ENCODE measurements around the gene SOHLH1.

SOHLH1 gene

GRCh38 chr9:135664801-135665794 is 34.2 kb downstream of the SOHLH1 start:
- no peak overlapping the region for H3K4me3 Mint-ChIP-seq
- no peaks in the 10 kb centered on the region for H3K4me1 Mint-ChIP-seq
- no peaks in the 10 kb centered on the region for H3K27me3 Mint-ChIP-seq
- H3K27ac Mint-ChIP-seq, result no peak overlapping the region
- no peaks in the 10 kb centered on the region for H3K9me3 Mint-ChIP-seq
- no peaks in the 10 kb centered on the region for H3K36me3 Mint-ChIP-seq

- Mint-ChIP-seq H3K4me3 (no peak overlapping the region), H3K9me3 (no peaks in the 10 kb centered on the region), H3K4me1 (no peaks in the 10 kb centered on the region), H3K36me3 (no peaks in the 10 kb centered on the region), H3K27ac (no peak overlapping the region), H3K27me3 (no peaks in the 10 kb centered on the region)
Measured at GRCh38 chr9:135664266-135664665, 35.0 kb downstream of the SOHLH1 start.

- Mint-ChIP-seq H3K4me1 (no peaks in the 10 kb centered on the region), H3K36me3 (no peaks in the 10 kb centered on the region), H3K27me3 (no peaks in the 10 kb centered on the region), H3K9me3 (no peaks in the 10 kb centered on the region), H3K27ac (no peak overlapping the region), H3K4me3 (no peak overlapping the region)
Measured at GRCh38 chr9:135663857-135664256, 35.4 kb downstream of the SOHLH1 start.

- Mint-ChIP-seq H3K4me3 (no peak overlapping the region), H3K9me3 (no peaks in the 10 kb centered on the region), H3K4me1 (no peaks in the 10 kb centered on the region), H3K27ac (no peak overlapping the region), H3K27me3 (no peaks in the 10 kb centered on the region), H3K36me3 (no peaks in the 10 kb centered on the region)
Measured at GRCh38 chr9:135663451-135663770, 35.9 kb downstream of the SOHLH1 start.

DNA sequence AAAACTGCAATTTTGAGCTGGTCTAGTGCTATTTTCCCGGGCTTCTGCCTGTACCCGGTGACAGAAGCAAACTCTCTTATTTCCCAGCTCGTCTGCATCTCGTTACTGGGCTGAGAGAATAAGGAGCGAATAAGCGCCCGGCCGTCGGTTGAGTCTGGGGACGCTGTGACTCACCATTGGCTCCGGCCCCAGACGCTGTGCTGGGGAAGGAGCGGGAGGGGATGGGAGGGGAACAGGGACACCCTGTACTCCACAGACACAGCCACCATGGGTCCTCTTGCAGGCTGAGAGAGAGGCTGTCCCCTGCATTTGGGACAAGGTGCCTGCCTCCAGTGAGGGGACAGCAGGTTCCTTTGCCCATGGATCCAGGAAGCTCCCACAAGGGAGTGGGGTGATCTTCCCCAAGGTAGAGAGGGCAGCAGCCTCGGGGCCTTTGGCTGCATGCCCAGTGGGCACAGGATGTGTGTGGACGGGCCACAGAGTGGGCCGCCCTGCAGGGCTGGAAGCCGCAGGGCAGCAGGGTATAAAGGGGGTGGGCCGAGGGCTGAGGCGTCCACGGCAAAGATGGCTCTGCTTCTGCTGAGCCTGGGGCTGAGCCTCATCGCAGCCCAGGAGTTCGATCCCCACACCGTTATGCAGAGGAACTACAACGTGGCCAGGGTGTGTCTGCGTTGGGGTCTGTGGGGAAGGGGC is 36.4 kb downstream of the SOHLH1 start, which contains the start of gene LCN9:
Gene LCN9 (plus strand): TSS at position 552 of the 693 bp plus-strand sequence. CDS start 13 bp downstream, at position 565.
- Mint-ChIP-seq H3K4me3 (no peak within 1 kb of the TSS), H3K9me3 (no peaks in the 10 kb centered on the region), H3K27ac (no peak within 1 kb of the TSS), H3K27me3 (no peaks in the 10 kb centered on the region), H3K4me1 (no peaks in the 10 kb centered on the region), H3K36me3 (no peaks in the 10 kb centered on the region)

DNA sequence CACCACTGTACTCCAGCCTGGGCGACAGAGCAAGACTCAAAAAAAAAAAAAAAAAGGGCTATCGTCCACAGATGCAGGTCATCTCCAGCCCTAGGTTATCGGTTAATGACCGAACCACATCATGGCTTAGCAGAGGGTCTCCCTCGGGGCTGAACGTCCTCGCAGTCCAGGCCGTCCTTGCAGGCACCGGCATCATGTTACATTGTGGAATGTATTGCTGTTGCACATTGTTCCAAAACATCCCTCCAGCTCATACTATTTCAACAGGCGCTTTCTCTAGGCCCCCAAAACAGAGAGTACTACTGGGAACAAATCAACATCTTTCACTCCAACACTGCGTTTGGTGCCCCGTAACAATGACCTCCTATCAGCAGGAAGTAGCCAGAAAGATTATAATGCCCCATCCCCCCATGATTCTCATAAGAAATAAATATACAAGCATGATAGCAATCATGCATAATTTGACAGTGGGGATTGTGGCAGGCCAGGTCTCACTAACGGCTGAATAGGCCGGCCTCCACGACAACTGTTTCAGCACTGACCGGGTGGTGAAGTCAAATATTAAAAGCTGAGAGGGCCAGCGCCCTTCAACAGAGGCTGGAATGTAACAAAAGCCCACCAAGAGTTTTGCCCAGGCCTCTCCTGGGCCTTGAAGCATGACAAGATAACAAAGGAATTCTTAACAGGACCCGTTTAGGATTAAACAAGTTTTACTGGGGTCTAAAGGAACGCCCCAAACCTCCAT is 37.3 kb downstream of the SOHLH1 start:
- no peaks in the 10 kb centered on the region for H3K27me3 Mint-ChIP-seq
- no peaks in the 10 kb centered on the region for H3K36me3 Mint-ChIP-seq
- H3K9me3 Mint-ChIP-seq, result no peaks in the 10 kb centered on the region
- H3K4me3 Mint-ChIP-seq, result no peak overlapping the region
- no peak overlapping the region for H3K27ac Mint-ChIP-seq
- H3K4me1 Mint-ChIP-seq, result no peaks in the 10 kb centered on the region

- H3K27ac Mint-ChIP-seq, result no peak overlapping the region
- H3K36me3 Mint-ChIP-seq, result no peaks in the 10 kb centered on the region
- H3K27me3 Mint-ChIP-seq, result no peaks in the 10 kb centered on the region
- no peaks in the 10 kb centered on the region for H3K9me3 Mint-ChIP-seq
- H3K4me1 Mint-ChIP-seq, result no peaks in the 10 kb centered on the region
- no peak overlapping the region for H3K4me3 Mint-ChIP-seq
Measured at GRCh38 chr9:135660407-135660806, 38.9 kb downstream of the SOHLH1 start.

DNA sequence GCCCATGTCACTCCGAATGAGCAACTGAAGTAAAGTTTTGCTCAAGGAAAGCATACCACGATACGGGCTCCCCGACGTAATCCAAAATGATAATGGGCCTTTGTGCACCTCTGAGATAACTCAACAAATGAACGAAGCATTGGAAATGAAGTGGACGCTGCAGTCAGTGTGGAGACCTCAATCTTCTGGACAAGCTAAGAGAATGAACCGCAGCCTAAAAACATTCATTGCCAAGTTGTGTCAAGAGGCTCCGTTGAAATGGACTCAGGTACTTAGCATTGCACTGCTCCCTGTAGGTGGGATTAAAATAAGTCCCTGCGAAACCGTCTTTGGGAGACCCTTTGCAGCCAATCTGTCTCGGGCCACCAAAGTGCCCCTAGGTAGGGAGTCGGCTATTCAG is 40.0 kb downstream of the SOHLH1 start:
- H3K27ac Mint-ChIP-seq, result no peak overlapping the region
- no peaks in the 10 kb centered on the region for H3K27me3 Mint-ChIP-seq
- no peaks in the 10 kb centered on the region for H3K4me1 Mint-ChIP-seq
- H3K4me3 Mint-ChIP-seq, result no peak overlapping the region
- H3K9me3 Mint-ChIP-seq, result no peaks in the 10 kb centered on the region
- H3K36me3 Mint-ChIP-seq, result no peaks in the 10 kb centered on the region

GRCh38 chr9:135657416-135657815 is 41.9 kb downstream of the SOHLH1 start:
- no peak overlapping the region for H3K4me3 Mint-ChIP-seq

GRCh38 chr9:135655317-135655716 is 44.0 kb downstream of the SOHLH1 start:
- no peaks in the 10 kb centered on the region for H3K36me3 Mint-ChIP-seq
- peaks cover 3% of the 10 kb centered on the region for H3K27me3 Mint-ChIP-seq
- H3K27ac Mint-ChIP-seq, result no peak overlapping the region
- no peaks in the 10 kb centered on the region for H3K4me1 Mint-ChIP-seq
- H3K9me3 Mint-ChIP-seq, result peaks cover 2% of the 10 kb centered on the region
- no peak overlapping the region for H3K4me3 Mint-ChIP-seq

More at GRCh38 chr9:135657416-135657815, 41.9 kb downstream of the SOHLH1 start:
- H3K4me1 Mint-ChIP-seq, result no peaks in the 10 kb centered on the region
- no peak overlapping the region for H3K27ac Mint-ChIP-seq
- no peaks in the 10 kb centered on the region for H3K9me3 Mint-ChIP-seq
- no peaks in the 10 kb centered on the region for H3K36me3 Mint-ChIP-seq
- peaks cover 1% of the 10 kb centered on the region for H3K27me3 Mint-ChIP-seq

DNA sequence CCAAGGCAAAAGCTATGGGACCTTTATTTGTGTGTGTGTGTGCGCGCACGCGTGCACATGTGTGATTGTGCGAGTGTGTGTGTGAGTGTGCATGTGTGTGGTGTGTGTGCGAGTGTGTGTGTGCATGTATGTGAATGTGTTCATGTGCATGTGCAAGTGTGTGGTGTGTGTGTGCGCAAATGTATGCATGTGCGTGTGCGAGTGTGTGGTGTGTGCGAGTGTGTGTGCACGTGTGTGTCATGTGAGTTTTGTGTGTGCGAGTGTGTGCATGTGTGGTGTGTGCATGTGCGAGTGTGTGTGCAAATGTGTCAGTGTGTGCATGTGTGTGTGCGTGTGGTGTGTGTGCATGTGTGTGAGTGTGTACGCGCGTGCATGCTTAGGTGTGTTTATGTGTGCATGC is 48.9 kb downstream of the SOHLH1 start:
- Mint-ChIP-seq H3K9me3 (peaks cover 19% of the 10 kb centered on the region), H3K4me1 (no peaks in the 10 kb centered on the region), H3K27ac (no peak overlapping the region), H3K27me3 (peaks cover 6% of the 10 kb centered on the region), H3K36me3 (peaks cover 3% of the 10 kb centered on the region), H3K4me3 (no peak overlapping the region)

DNA sequence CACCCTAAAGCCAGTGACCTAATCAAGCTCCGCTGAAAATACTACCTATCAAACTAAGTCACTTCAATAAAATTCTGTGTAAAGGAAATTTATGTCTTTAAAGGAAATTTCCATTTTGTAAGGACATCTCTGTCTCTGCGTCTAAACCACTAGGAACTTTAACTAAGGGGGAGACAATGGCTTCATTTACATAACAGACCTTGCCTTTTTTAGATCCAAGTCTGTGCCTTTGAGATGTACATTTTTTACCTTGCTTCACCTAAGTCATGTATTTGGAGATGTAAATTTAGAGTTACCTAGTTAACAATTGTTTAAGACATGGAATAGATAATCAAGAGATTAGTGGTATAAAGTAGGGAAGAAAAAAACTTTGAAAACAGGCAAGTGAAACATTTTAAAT is 49.8 kb downstream of the SOHLH1 start:
- no peak overlapping the region for H3K4me3 Mint-ChIP-seq
- H3K36me3 Mint-ChIP-seq, result peaks cover 4% of the 10 kb centered on the region
- H3K9me3 Mint-ChIP-seq, result peaks cover 23% of the 10 kb centered on the region
- H3K4me1 Mint-ChIP-seq, result no peaks in the 10 kb centered on the region
- H3K27me3 Mint-ChIP-seq, result peaks cover 6% of the 10 kb centered on the region
- H3K27ac Mint-ChIP-seq, result no peak overlapping the region

- Mint-ChIP-seq H3K4me1 (no peaks in the 10 kb centered on the region), H3K4me3 (no peak overlapping the region), H3K9me3 (peaks cover 26% of the 10 kb centered on the region), H3K36me3 (peaks cover 4% of the 10 kb centered on the region), H3K27me3 (peaks cover 6% of the 10 kb centered on the region), H3K27ac (no peak overlapping the region)
Measured at GRCh38 chr9:135648494-135649410, 50.5 kb downstream of the SOHLH1 start.

GRCh38 chr9:135647884-135648283 is 51.4 kb downstream of the SOHLH1 start:
- Mint-ChIP-seq H3K9me3 (peaks cover 33% of the 10 kb centered on the region), H3K36me3 (peaks cover 4% of the 10 kb centered on the region), H3K4me1 (no peaks in the 10 kb centered on the region), H3K27me3 (peaks cover 7% of the 10 kb centered on the region), H3K27ac (no peak overlapping the region), H3K4me3 (no peak overlapping the region)

Data from activated naive CD4-positive, alpha-beta T cell treated with anti-CD3 and anti-CD28 coated beads, Interleukin-2, amount 50 U/mL, for 24 hours (primary cell).